VCaP (cell line): ENCODE measurements around the gene CAMTA1.
A peak's percentile ranks its signal among the peaks of the same experiment; 100 is the strongest.

Experiments
- H3K27ac ChIP-seq: fragments of 450-650 bp; 2 replicates; pipeline ENCODE4 v1.5.1; 2017
- CTCF ChIP-seq: fragments of 450-650 bp; conservative IDR thresholded peaks from 2 replicates; pipeline ENCODE4 v1.5.1; 2017; ENCODE audit warnings: mild to moderate bottlenecking, moderate library complexity

CAMTA1 gene

GRCh38 chr1:7568053-7568452 is 782.8 kb downstream of the CAMTA1 start:
- H3K27ac ChIP-seq: no peak overlapping the region
- no peak for TF ChIP-seq CTCF

- no peak for TF ChIP-seq CTCF
- no peak overlapping the region for H3K27ac ChIP-seq
These were observed 783.8 kb downstream of the CAMTA1 start for GRCh38 chr1:7568901-7569524.

GRCh38 chr1:7570311-7570710 is 785.1 kb downstream of the CAMTA1 start:
- TF ChIP-seq CTCF: no peak

GRCh38 chr1:7572654-7573152 is 787.4 kb downstream of the CAMTA1 start:
- peak overlapping the region; percentile 97 for H3K27ac ChIP-seq
- no peak for TF ChIP-seq CTCF

More at GRCh38 chr1:7570311-7570710, 785.1 kb downstream of the CAMTA1 start:
- H3K27ac ChIP-seq: peak overlapping the region; percentile 97; the same call in 1 of the 2 replicates

GRCh38 chr1:7573481-7573880 is 788.2 kb downstream of the CAMTA1 start:
- peak overlapping the region; percentile 97 for H3K27ac ChIP-seq
- TF ChIP-seq CTCF: no peak

GRCh38 chr1:7574121-7575040 is 789.1 kb downstream of the CAMTA1 start:
- no peak for TF ChIP-seq CTCF
- H3K27ac ChIP-seq: peak overlapping the region; percentile 97

- peak overlapping the region; percentile 97 for H3K27ac ChIP-seq
- no peak for TF ChIP-seq CTCF
These were observed 789.8 kb downstream of the CAMTA1 start for GRCh38 chr1:7575041-7575400.
